Lung (tissue), 12 donors: ENCODE measurements around the gene SSU72. TPM values are rescaled to one million over a fixed set of nuclear protein-coding genes. Genes with fewer than 3 reads are reported as not detected.
A peak's percentile ranks its signal among the peaks of the same experiment; 100 is the strongest.

Experiments used
- ATAC-seq: fragments of 200-7000 bp; cut with Tn5 transposase; one replicate; pipeline ENCODE4 v1.9.1; 2020; ENCODE audit warnings: moderate number of reproducible peaks; ENCODE audit not compliant: insufficient read depth, low FRiP score
- DNase-seq, 3 donors: peaks; one replicate each; pipeline ENCODE4 v3.0.0-alpha.2; 2013 to 2017
- H3K27ac ChIP-seq, 2 donors: one replicate each; pipeline ENCODE4 v1.5.1; 2013; ENCODE audit warnings: mild to moderate bottlenecking in 2 of 2, moderate library complexity in 2 of 2, control low read depth in 1 of 2, inconsistent platforms in 1 of 2, low read depth in 1 of 2, low read length in 1 of 2
- H3K27me3 ChIP-seq, 3 donors: one replicate each; pipeline ENCODE4 v1.5.1; 2013; ENCODE audit warnings: low read length in 2 of 3; ENCODE audit not compliant: control insufficient read depth in 3 of 3, insufficient read depth in 3 of 3
- H3K36me3 ChIP-seq, 4 donors: one replicate each; pipeline ENCODE4 v1.5.1; 2013; ENCODE audit warnings: low read length in 4 of 4, mild to moderate bottlenecking in 1 of 4, moderate library complexity in 1 of 4; ENCODE audit not compliant: control insufficient read depth in 4 of 4, insufficient read depth in 4 of 4
- H3K4me1 ChIP-seq, 5 donors: one replicate each; pipeline ENCODE4 v1.5.1; 2013; ENCODE audit warnings: low read length in 5 of 5, mild to moderate bottlenecking in 2 of 5, moderate library complexity in 1 of 5; ENCODE audit not compliant: control insufficient read depth in 5 of 5, insufficient read depth in 5 of 5
- H3K4me3 ChIP-seq: one replicate; pipeline ENCODE4 v1.5.1; 2013; ENCODE audit warnings: mild to moderate bottlenecking, control low read depth, moderate library complexity
- H3K9ac ChIP-seq, 2 donors: one replicate each; pipeline ENCODE4 v1.5.1; 2013; ENCODE audit warnings: low read length in 2 of 2, control low read depth in 1 of 2; ENCODE audit not compliant: insufficient read depth in 1 of 2
- H3K9me3 ChIP-seq, 4 donors: one replicate each; pipeline ENCODE4 v1.5.1; 2013; ENCODE audit warnings: low read length in 3 of 4, mild to moderate bottlenecking in 1 of 4, moderate library complexity in 1 of 4; ENCODE audit not compliant: control insufficient read depth in 4 of 4, insufficient read depth in 3 of 4
- CTCF ChIP-seq: IDR thresholded peaks from 2 replicates; pipeline ENCODE4 v1.5.1; 2012; ENCODE audit warnings: mild to moderate bottlenecking; ENCODE audit errors: control extremely low read depth, extremely low read depth
- WGBS, 2 donors: extraction: QIAGEN DNeasy Blood & Tissue Kit; methylation state at CpG; one replicate each; pipeline ENCODE4 v1.1.7; 2013; 5-methylcytosine and 5-hydroxymethylcytosine counted together
- polyA plus RNA-seq, 2 donors: library from polyadenylated mRNA; stranded (reverse); fragments of 200-250 nt; gene quantifications; one replicate each; pipeline ENCODE4 v1.2.1, GENCODE V29; 2013
- total RNA-seq, 2 donors: library from RNA; depleted of rRNA in 1 of 2; stranded (reverse); fragments of >200 nt in 1 of 2; gene quantifications; one replicate each; pipeline ENCODE4 v1.2.1, GENCODE V29; 2014 to 2021
- donor health status: control.
- donor health status: control.
- donor health status: Bipolar disorder and iron deficiency.
- donor health status: healthy.
- donor health status: DM: yes; HTN: yes; CAD: no.

The SSU72 gene
- total and polyA plus RNA-seq, 4 donors = 63.7 to 128 (median 100) TPM

DNA sequence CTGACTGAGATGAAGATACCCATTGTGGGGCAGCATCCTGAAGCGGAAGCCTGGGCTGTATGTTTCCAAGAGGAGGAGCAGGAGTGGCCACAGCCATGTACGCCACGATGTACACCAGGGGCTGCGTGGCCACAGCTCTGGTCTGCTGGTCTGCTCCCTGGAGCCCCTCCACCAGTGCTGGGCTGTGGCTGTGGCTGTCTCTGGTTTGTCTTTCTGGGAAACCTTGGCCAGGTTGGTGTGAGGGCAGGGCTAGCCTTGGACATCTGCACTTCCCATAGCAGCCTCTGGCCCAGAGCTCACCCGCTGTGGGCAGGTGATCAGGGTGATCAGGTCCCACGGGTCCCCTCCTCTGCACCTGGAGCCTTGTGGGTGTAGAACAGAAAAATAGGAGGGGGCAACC is 43.3 kb upstream of the SSU72 start:
- Histone ChIP-seq H3K27me3 (no peaks in the 10 kb centered on the region), H3K9ac (no peak overlapping the region), H3K4me3 (no peak overlapping the region), H3K4me1 (peaks cover 0 to 28% (median 13%) of the 10 kb centered on the region in 5 donors), H3K9me3 (no peaks in the 10 kb centered on the region), H3K27ac (no peak overlapping the region), H3K36me3 (peaks cover 0 to 12% (median 9%) of the 10 kb centered on the region in 4 donors)
- 95% methylated on average over 6 of the region's 6 CpGs for WGBS, 2 donors
- no peak for DNase-seq
- ATAC-seq = no peak
- TF ChIP-seq CTCF = no peak

DNA sequence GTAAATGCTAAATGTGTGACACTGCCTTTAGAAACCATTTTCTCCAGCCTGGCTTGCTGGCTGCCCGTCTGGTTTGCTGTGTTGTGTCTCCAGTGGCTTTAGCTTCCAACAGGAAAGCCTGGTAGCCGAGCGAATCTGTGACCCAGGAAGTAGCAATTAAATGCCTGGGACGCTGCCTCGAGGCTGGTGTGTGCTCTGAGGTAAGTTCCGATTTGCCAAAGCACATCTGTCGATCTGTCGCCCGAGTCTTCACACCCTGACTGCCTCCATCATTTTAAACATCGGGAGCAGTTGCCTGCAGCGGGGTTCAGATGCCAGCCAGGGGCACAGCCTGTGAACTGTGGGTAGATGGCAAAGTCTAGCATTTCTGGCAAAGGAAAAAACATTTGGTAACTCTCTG is 42.9 kb upstream of the SSU72 start:
- no peak for TF ChIP-seq CTCF
- no peak overlapping the region for H3K27ac ChIP-seq
- H3K27me3 ChIP-seq = no peaks in the 10 kb centered on the region
- no peak overlapping the region for H3K4me3 ChIP-seq
- H3K9ac ChIP-seq = no peak overlapping the region
- 94 to 97% methylated on average over 11 of the region's 11 CpGs for WGBS, 2 donors
- H3K9me3 ChIP-seq = no peaks in the 10 kb centered on the region
- DNase-seq (no peak), ATAC-seq (no peak)
- peaks cover 0 to 12% (median 9%) of the 10 kb centered on the region in 4 donors for H3K36me3 ChIP-seq
- H3K4me1 ChIP-seq = peaks cover 0 to 28% (median 13%) of the 10 kb centered on the region in 5 donors

DNA sequence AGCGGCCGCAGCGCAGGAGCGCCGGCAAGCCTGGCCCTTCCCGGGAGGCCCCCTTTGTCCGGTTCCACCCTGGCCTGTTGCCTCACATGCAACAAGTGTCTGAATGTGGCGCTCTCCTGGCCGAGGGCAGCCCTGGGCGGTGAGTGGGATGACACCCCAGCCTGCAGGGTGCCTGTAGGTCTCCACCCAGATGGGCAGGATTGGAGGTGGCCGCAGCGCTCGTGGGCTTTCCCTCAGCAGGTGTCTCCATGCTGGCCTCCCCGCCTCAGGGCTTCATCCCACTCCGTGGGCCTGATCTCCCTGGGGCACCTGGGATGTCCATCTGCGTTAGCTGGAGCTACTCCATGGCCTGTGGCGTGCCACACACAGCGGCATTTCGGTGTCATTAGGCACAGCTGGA is 42.2 kb upstream of the SSU72 start:
- Histone ChIP-seq H3K36me3 (peaks cover 0 to 12% (median 9%) of the 10 kb centered on the region in 4 donors), H3K4me3 (no peak overlapping the region), H3K27me3 (no peaks in the 10 kb centered on the region), H3K9ac (no peak overlapping the region), H3K27ac (peak overlapping the region in 1 of 2 donors; percentile 44), H3K4me1 (peaks cover 0 to 28% (median 13%) of the 10 kb centered on the region in 5 donors), H3K9me3 (no peaks in the 10 kb centered on the region)
- ATAC-seq = no peak
- no peak for TF ChIP-seq CTCF
- WGBS, 2 donors = 80 to 87% methylated on average over 19 of the region's 19 CpGs
- DNase-seq = no peak
